ENCODE measurements around the gene NEURL2. TPM values are rescaled to one million over a fixed set of nuclear protein-coding genes. Genes with fewer than 3 reads are reported as not detected.

NEURL2 gene
- total RNA-seq, 1 donor from 2014 or later: 1.5 TPM

DNA sequence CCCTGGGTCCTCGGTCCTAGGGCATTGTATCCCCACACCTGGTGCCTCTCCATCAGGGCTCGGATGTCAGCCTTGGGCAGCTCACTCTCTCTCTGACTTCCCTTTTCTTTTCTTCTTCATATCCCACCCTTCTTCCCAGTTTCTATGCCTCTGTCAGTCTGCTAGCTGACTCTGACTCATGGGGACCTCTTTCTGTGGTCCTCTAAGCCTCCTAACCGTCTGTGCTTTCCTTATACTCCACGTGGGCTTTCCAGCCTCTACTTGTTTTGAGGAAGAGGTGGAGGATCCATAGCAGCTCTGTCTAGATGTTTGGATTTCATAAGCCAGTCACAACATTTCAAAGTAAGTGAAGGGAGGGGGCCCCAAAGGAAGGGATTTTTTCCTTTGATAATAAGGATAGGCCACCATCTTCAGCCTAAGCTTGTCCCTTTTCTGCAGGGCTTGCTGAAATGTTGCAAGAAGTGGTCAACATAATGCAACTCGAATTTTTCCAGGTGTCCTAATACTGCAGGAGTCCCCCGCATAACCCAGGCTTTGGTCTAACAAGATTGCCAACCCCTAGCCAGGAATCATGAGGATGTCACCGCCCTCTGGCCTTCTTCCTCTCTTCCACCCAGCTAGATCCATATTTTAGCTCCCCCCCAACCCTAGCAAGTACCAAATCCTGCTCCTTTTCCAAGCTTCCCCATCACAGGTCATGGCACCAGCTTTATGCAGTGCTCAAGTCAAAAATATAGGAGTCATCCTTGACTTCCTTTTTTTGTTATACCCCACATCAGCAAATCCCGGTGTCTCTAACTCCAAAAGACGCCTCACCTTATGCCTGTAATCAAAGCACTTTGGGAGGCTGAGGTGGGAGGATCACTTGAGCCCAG lies 29.7 kb upstream of the NEURL2 start:
- intact Hi-C loops (cut with micrococcal nuclease): no loop called here

DNA sequence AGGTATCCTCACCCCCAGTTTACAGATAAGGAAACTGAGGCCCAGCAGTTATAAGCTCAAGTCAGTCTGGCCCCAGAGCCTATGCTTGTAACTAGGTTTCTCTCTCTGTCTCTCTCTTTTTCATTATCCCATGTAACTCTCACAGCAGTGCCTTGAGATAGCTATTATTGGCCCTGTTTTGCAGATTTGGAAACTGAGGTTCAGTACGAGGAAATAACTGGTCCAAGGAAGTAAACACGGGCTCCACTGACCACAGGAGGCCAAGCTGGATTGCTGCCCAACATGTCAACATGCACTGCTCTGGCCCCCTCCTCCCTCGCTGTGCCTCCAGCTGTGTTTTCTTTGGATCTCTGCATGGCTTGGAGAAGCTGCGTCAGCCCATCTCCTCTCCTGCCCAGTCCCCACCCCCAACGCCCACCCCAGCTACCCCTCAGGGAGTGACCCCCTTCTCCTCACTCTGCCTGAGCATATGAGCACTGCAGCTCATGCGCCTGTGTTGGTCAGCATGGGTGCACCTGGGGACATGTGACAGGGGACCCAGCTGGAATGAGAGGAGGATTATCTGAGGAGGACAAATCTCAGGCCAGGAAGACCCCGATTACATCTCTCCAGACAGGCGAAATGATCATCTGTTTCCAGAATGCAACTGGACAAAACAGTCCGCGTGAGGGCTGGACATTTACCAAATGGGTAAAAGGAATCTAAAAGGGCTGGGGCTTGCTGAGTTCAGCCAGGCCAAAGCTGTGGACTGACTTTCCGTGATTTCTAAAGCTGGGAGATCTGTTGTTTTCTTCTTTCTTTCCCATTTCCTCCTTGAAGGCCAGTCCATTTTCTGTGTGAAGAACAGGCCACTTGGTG lies 28.8 kb upstream of the NEURL2 start:
- intact Hi-C loops (cut with micrococcal nuclease): no loop called here

DNA sequence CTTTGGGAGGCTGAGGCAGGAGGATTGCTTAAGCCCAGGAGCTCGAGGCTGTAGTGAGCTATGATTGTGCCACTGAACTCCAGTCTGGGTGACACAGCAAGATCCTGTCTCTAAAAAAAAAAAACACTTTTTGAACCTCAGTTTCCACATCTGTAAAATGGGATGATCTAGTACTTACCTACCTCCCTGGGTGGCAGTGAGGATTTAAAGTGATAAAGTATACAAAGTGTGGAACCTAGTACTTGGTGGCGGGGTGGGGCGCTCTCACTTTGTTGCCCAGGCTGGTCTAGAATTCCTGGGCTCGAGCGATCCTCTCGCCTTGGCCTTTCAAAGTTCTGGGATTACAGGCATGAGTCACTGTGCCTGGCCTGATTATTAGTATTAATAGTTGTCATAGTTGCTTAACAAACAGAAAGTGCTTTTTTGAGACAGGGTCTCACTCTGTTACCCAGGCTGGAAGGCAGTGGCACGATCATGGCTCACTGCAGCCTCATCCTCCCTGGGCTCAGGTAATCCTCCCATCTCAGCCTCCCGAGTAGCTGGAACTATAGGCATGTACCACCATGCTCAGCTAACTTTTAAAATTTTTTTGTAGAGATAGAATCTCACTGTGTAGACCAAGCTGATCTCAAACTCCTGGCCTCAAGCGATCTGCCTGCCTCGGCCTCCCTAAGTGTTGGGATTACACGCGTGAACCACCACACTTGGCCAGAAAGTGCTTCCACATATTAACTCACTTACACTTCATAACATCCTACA lies 27.9 kb upstream of the NEURL2 start:
- intact Hi-C loops (cut with micrococcal nuclease): no loop called here

- intact Hi-C loops (cut with micrococcal nuclease): no loop called here
Measured at GRCh38 chr20:45918182-45918737, 27.3 kb upstream of the NEURL2 start.

DNA sequence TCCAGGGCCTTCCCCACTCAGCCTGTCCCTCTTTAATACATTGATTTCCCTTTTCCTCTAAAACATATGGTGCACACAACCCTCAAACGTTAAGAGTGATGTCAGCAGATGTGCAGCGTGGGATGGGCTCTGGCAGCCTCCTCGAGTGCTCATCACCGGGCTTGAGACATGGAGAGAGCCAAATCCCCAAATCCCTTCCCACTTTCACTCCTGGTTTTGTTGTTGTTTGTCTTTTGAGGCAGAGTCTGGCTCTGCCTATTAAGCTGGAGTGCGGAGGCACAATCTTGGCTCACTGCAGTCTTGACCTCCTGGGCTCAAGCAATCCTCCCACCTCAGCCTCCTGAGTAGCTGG lies 26.8 kb upstream of the NEURL2 start:
- intact Hi-C loops (cut with micrococcal nuclease): no loop called here

- intact Hi-C loops (cut with micrococcal nuclease): no loop called here
Measured at GRCh38 chr20:45913116-45913515, 22.1 kb upstream of the NEURL2 start.

DNA sequence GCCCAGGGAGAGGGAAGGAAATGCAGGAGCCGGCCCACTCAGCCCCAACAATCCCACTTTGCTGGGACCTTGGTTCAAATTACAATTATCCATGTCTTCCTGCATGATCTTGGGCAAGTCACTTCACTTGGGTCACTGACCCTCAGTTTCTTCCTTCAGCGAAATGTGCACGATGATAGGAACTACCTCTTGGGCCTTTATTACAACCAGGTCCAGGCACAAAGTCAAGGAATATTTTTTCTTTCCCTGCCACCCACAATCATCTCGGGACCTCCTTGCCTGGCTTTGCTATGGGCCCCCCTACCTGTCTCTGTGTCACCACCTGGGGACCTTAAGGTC lies 21.3 kb upstream of the NEURL2 start:
- intact Hi-C loops (cut with micrococcal nuclease): no loop called here

DNA sequence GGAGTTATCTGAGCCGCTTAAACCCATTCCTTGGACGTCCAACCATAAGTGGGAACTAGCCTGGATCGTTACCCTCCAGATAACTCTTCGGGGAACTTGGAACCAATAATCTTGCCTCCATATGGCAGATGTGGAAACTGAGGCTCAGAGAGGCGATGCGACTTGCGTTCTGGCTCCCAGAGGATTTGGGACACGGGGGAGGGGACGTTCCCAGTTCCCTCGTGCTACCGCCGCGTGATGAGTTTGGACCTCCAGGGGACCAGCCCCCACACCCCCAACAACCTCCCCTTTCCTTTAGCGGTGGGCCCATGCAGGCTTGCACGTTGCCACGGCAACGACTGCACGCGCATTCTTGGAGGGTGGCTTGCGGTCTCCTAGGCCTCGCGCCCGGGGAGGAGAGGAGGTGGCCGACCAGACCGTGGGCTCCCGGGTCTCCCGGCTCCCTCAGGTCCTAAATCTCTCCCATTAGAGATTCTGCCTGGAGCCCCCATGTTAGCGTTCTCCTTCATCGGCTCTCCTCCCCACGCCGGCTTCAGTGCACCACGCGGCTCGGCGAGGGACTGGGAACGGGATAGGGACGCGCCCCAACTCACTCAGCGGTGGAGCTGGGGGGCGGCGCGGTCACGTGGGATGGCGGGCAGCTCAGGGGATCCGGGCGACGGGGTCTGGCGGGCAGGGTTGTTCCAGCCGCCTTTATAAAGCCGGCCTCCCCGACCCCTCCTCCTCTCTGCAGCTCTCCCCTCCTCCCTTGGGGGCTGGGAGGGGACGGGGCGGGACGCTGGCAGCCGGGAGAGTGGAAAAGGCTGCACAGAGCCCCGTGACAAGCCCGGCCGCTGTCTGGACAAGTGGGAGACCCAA lies 20.7 kb upstream of the NEURL2 start, which contains the start of gene PLTP:
TSS of gene PLTP (minus strand) at position 670 of the 858 bp plus-strand sequence. CDS start 703 bp downstream, outside the sequence.
- intact Hi-C loops (cut with micrococcal nuclease): loop anchor here (1.0 to 2.0 kb wide), 4 partner anchors 24 to 61 kb away; partner anchors contain the start of genes ACOT8, ZNF335, ZSWIM1 and ZSWIM3

GRCh38 chr20:45910670-45911485 lies 19.9 kb upstream of the NEURL2 start:
- intact Hi-C loops (cut with micrococcal nuclease): loop anchor here (1.0 to 2.0 kb wide), 6 partner anchors 20 to 77 kb away; partner anchors contain the start of genes ACOT8, CTSA, NEURL2 and ZNF335

DNA sequence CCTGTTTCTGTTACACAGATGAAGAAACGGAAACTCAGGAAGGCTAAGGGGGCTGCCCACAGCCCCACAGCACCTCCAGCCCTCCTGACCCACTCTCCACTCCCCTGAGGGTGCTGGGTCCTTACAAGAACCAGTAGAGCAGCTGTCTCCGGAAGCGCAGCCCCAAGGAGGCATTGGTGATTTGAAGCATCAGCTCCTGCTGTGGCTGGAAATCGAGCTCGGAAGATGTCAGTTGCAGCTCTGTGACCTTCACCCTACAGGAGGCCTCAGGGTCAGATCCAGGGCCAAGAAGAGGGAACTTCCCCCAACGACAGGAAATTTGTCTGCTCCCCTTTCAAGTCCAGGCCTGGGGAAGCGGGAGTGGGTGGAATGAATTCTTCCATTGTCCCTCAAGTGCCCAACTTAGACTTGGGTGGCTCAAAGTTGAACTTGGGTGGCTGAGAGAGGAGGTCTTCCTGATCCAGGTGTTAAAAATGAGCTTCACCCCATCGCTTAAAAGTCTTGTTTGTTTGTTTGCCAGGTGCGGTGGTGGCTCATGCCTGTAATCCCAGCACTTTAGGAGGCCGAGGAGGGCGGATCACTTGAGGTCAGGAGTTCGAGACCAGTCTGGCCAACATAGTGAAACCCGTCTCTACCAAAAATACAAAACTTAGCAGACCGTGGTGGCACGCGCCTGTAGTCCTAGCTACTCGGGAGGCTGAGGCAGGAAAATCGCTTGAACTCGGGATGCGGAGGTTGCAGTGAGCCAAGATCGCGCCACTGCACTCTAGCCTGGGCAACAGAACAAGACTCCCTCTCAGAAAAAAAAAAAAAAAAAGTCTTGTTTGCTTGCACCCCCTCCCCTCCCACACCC lies 19.0 kb upstream of the NEURL2 start:
- intact Hi-C loops (cut with micrococcal nuclease): loop anchor here (1.0 to 2.0 kb wide), 3 partner anchors 19 to 76 kb away; partner anchors contain the start of genes CTSA, NEURL2 and ZSWIM1

DNA sequence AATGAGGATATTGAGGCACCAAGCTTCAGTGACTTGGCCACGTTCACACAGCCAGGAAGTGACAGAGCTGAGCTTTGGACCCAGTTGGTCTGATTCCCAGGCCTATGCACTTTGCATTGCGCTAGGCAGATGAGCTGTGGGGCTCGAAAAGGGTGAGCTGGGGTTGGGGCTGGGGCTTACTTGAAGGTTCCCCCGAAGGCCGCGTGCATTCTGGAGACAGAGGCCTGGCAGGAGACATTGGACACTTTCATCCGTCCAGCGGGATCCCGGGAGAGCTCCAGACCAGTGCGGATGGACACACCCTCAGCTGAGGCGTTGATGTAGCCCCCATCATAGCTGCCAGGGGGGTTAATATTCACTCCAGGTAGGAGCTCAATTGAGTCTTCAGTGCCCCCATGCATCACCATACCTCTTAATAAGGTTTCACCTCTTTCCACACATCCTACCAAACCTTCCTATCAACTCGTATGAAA lies 18.4 kb upstream of the NEURL2 start:
- intact Hi-C loops (cut with micrococcal nuclease): no loop called here

DNA sequence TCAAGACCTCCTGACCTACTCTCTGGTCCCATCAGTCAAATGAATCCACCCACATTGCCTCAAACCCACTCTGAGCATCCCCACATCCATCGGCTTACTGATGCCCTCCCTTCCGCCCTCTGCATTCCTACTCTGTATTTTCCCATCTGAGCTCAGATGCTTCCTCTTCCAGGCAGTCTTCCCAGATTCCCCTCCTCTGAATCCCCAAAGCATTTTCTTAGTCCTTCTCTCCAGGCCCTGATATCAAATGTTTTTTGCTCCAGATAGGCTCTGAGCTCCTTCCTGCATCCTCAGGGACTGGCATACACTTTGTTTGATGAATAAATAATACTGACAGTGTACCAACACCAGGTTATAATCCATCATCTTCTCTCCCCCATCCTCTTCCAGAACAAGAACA lies 17.1 kb upstream of the NEURL2 start:
- intact Hi-C loops (cut with micrococcal nuclease): no loop called here

GRCh38 chr20:45907219-45907948 lies 16.4 kb upstream of the NEURL2 start:
- intact Hi-C loops (cut with micrococcal nuclease): no loop called here

- intact Hi-C loops (cut with micrococcal nuclease): no loop called here
Measured at GRCh38 chr20:45905505-45906079, 14.6 kb upstream of the NEURL2 start.

DNA sequence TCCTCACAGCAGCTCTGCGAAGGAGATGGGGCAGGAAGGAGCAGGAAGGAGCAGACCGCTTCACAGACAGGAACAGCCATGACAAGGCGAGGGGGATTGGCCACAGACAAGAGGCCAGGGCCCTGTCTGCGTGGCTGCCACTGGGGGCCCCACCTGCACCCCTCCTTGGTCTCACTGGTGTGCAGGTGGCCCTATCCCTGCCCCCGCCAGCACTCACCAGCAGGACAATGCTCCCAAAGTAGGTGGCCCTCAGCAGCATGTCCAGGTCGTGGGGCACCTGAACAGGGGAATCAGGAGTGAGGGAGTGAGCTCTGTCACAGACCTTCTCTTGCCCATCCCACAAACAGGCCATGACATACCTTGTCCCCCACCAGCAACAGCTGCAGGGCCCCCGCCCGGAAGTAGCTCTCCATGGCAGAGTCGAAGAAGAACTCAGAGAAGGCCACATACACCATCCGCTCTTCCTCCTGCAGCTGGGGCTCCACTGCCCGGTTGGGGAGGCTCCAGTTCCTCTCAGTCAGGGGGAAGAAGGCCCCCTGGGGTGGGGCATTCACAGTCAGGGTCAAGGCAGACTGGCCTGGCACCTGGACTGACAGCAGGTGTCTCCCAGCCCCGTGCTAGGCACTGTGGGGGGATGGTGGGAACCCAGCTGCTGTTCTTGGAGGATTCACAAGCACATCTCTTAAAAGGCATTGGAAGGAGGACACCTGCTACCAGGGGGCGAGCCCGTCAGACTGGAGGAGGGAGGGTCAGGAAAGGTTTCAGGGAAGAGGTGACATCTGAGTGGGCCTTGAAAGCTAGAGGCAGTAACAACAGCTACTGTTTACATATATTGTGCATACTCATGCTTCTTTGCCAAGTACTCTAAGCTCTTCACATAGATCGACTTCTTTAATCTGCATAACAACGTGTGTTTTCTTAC lies 13.8 kb upstream of the NEURL2 start:
- intact Hi-C loops (cut with micrococcal nuclease): no loop called here

GRCh38 chr20:45902199-45902701 lies 11.2 kb upstream of the NEURL2 start:
- intact Hi-C loops (cut with micrococcal nuclease): no loop called here

Measured in T-helper 1 cell treated with Interleukin-12 subunit alpha and Interleukin-12 subunit beta and Interleukin-4 antibody, amounts not matched to agents 30 ng/mL and 1 ng/mL, for 36 hours (primary cell).